H4 (cell line): ENCODE data around the gene LRRC53. TPM values are rescaled to one million over a fixed set of nuclear protein-coding genes. Genes with fewer than 3 reads are reported as not detected.

Experiments used
- DNase-seq: peaks from one replicate; pipeline ENCODE4 v3.0.0-alpha.2; 2015; ENCODE audit warnings: low spot score
- total RNA-seq: library from RNA; depleted of rRNA; stranded (reverse); fragments of >200 nt; shearing (Covaris generic); gene quantifications from 2 replicates; pipeline ENCODE4 v1.2.3, GENCODE V29; 2014

Gene LRRC53
- total RNA-seq, 1 experiment from 2014 or later = not detected

- DNase-seq = no peak
These were observed 13.5 kb downstream of the LRRC53 start for GRCh38 chr1:74498901-74499300.

DNA sequence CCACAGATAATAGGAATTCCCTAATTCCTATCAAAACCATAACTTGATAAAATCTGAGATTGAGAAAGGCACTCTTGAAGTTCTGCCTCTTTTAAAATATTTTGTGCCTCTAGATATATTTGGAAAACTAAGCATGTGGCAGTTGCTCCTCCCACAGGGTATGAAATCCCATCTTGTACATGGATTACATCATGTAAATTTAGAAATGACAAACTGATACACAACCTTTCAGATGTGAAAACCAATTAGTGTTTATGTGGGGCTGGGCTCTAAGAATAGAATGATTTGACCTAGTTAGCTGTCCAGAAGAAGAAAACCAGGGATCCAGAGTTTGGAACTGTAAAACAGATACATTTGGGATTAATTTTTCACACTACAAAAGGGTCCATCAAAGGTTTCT, 15.7 kb downstream of the LRRC53 start:
- DNase-seq = no peak

GRCh38 chr1:74486036-74486435, 26.4 kb downstream of the LRRC53 start:
- no peak for DNase-seq

DNA sequence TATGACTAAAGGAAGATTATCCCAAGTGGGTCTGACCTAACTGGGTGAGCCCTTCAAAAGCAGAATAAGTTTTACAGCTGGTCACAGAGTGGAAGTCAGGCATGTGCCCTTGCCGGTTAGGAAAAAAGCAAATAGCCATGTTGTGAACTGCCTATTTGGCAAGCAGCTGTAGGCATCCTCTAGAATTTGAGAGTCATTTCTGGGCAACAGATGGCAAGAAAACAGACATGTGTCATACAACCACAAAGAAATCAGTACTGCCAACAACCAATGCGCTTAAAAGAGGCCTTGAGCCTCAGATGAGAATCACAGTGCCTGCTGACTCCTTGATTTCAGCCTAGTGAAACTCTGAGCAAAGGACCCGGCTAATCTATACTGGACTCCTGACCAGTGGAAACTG, 26.8 kb downstream of the LRRC53 start:
- DNase-seq = peak; percentile 39

DNA sequence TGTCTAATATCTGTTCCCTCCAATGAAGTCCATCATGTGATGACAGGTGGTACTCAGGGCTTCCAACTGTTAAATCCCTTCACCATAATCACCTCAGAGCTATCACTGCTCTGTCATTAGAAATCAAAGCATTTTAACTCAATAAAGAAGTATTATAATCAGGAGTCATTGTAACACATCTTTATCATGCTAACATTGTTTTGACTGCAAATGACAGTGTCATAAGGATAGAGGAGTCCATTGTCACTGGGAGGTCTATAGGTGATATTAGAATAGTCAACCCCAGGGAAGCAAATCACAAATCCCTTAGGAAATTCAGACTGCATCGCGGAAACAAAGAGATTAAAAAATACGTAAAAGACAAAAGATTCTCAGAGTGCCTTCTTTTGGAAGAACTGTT, 30.8 kb downstream of the LRRC53 start:
- no peak for DNase-seq

GRCh38 chr1:74480068-74480467, 32.3 kb downstream of the LRRC53 start:
- no peak for DNase-seq

DNA sequence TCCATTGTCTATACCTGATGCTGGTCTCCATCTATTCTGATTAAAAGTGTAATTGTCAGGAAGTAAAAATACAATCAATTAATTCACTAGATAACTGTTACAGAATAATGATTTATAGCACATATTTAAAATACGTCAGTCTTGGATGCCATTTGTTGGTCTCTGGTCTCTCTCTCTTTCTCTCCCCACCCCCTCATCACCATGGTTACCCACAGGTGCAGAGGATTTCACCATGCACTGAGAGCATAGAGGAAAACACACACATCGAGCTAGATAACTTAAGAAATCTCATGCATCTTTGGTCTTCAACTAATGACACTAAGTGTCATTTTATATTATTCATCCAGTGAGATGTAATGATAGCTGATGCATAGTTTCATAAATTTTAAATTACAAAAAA, 33.4 kb downstream of the LRRC53 start:
- no peak for DNase-seq

- no peak for DNase-seq
These were observed 37.8 kb downstream of the LRRC53 start for GRCh38 chr1:74474585-74474984.

- DNase-seq = no peak
These were observed 40.9 kb downstream of the LRRC53 start for GRCh38 chr1:74471470-74471869.

DNA sequence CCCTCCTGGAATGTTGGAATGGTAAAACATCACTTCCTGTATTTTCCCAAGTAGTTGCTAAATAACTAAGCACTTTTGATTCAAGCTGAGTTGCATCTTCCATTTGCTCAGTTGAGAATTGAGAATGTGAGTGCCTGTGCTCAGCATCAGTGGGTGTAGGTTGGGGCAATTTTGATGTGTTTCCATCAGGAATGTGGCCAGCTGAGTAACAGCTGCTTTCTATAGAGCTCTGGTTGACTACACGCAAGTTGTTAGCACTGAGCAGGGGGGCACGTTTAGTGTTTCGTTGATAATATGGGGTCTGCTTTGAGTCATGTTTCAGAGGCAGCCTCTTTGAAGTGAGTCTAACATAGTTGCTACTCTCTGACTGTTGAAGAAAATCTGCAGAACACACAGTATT, 41.5 kb downstream of the LRRC53 start:
- DNase-seq = no peak

DNA sequence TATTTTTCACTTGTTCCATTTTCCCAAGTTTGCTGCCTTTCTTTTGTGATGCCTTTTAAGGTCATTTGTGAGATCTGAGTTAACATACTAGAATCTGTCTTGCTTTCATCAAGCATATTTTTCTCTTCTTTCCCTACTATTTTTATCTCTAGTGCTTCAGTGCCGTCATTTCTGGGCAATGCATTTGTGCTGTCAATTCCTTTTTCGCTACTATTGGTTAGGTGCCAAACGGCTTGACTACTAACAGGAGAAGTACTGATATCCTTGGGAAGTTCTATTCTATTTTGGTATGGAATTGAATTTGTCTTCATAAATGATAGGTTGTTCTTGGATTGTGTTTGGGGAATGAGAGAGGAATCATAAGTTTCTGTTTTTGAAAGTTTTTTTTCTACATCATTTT, 42.2 kb downstream of the LRRC53 start:
- no peak for DNase-seq

DNA sequence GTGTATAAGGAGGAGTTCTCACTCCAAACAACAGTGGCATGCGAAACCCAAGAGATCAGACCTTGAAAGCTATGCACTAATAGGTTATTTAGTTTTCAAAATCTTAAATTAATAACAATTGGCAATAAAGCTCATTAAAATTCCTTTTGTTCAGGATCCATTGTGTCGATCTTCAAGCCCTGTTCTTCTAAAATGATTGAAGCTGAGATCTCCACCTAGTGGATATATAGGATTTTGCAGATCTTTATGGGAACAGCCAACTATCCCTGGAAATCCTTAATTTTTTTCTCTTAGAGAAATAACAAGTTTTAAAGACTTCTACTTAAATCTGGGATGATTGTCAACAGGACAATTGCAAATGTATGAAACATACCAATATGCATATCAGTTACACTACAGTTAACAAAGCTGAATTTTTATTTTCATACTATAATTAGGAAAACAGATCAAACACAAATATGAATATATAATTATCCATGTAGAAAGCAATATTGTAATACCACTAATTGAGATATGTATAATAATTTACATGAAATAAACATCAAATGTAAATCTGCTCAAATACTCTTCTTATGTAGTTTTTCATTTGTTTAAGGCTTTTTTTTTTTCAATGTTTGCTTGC, 43.3 kb downstream of the LRRC53 start:
- DNase-seq = peak; percentile 45

- peak; percentile 20 for DNase-seq
These were observed 44.5 kb downstream of the LRRC53 start for GRCh38 chr1:74467786-74468377.

- DNase-seq = no peak
These were observed 47.2 kb downstream of the LRRC53 start for GRCh38 chr1:74465193-74465681.

DNA sequence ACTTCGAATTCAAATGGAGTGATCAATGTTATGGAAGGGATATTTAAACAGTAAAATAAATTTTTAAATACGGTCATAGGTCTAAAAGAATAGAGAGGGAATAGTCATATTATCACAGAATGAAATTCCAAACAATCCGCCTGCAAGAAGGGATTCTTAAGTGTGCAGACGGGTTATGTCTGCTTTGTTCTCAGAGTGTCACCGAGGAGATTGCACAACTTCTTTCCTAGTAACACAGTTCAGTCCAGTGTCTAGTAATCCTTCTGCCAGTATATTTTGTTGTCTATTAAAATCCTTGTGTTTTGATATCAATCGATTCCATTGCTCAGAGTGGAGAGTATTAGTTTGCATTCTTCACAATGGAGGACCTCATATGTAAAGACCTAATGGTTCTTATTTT, 48.4 kb downstream of the LRRC53 start:
- no peak for DNase-seq

DNA sequence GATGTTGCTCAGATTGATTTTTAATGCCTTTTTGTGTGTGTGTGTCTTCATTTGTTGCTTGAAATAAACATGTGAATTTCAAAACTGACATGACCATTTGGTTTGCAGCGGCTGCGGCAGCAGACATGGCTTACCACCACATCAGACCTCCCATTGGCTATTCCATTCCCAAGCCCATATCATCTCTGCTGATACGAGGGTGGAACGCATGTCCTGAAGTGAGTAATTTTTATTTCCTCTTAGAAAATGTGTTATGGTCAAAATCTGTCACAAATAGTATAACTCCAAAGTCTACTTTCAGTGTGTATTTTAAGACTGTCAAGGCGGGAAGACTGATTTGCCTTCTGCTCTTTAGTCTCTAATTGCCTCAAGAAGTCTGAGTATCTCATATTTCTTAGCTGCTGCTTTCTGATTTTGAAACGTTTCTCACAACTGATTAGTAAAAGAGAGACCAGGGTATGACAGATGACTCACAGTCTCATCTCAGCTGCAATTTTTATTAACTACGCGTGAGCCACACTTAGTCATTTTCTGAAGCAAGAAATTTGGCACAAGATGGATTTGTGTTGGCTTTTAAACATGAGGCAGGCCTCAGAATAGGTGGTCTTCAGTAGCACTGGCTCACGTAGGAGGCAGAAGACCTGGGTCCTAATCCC, 49.0 kb downstream of the LRRC53 start:
- no peak for DNase-seq

DNA sequence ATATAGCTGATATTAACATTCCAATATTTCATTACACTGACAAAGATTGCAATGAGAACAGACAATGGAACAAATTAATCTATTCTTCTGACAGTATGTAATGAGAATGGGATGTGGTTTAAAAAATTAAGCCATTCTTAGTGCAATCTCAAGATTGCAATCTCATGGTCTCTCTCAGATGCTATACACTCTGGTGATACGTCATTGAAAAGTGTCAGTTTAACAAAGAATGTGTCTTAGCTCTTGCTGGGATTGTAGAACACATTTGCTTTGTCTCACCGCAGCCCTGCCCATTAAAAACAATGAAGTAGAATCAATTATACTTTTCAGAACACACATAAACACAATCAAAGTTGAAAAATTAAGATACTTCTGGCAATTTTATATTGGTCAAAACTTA, 55.2 kb downstream of the LRRC53 start:
- no peak for DNase-seq

GRCh38 chr1:74455390-74455789, 57.0 kb downstream of the LRRC53 start:
- DNase-seq = no peak

DNA sequence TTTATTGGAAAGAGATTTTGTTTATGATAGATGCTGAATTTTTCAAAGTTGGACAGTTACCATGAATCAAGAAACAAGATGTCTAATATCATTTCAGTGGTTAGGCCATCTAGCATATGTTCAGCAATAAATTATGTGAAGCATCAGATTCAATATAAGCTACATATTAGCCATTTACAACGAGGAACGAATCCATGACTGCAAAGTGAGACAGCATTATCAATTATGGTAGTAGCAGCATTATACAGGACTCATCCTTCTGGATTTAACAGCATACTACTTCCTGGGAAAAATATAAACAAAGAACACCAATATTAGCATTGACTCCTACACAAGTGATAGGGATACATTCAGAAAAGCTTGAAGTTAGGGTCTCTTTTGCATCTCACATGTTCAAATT, 59.1 kb downstream of the LRRC53 start:
- no peak for DNase-seq

GRCh38 chr1:74452035-74452434, 60.4 kb downstream of the LRRC53 start:
- no peak for DNase-seq

DNA sequence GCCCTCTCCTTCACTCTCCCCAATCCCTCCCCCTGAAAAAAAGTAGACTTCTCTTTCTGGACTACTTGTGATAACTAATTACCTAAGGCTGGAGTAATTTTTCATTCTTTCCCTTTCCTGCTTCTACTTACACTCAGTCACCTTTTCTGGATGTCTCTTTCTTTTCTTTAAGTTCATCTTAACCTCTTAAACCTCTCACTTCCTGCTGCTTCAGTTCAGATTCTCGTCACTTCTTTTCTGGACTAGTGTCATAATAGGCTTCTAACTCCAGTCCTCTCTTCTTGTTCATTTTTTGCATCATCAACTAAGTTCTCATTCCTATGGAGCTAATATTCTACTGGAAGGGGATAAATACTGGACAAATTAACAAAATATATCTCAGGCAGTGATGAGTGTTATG, 75.4 kb downstream of the LRRC53 start:
- no peak for DNase-seq

GRCh38 chr1:74436078-74436477, 76.3 kb downstream of the LRRC53 start:
- no peak for DNase-seq

- no peak for DNase-seq
These were observed 78.1 kb downstream of the LRRC53 start for GRCh38 chr1:74434321-74434720.
